SJSA1 (cell line): ENCODE results near the gene PTPRM. TPM values are rescaled to one million over a fixed set of nuclear protein-coding genes. Genes with fewer than 3 reads are reported as not detected.

Source experiments
- DNase-seq, 2 experiments: peaks; one replicate each; pipeline ENCODE4 v3.0.0-alpha.2; 2015 to 2020; ENCODE audit warnings: low spot score in 2 of 2, low read depth in 1 of 2
- H3K27ac ChIP-seq: fragments of 250-450 bp; sonication (Bioruptor Pico); 2 replicates; pipeline ENCODE4 v1.5.1; 2020; ENCODE audit warnings: mild to moderate bottlenecking, moderate library complexity
- H3K27me3 ChIP-seq: fragments of 250-450 bp; sonication (Bioruptor Pico); replicated peaks from 2 replicates; pipeline ENCODE4 v1.5.1; 2020; ENCODE audit warnings: mild to moderate bottlenecking, moderate library complexity
- H3K36me3 ChIP-seq: fragments of 250-450 bp; sonication (Bioruptor Pico); 2 replicates; pipeline ENCODE4 v1.5.1; 2020; ENCODE audit warnings: mild to moderate bottlenecking
- H3K4me1 ChIP-seq: fragments of 250-450 bp; sonication (Bioruptor Pico); replicated peaks from 2 replicates; pipeline ENCODE4 v1.6.1; 2021; ENCODE audit warnings: mild to moderate bottlenecking
- H3K4me3 ChIP-seq: fragments of 250-450 bp; sonication (Bioruptor Pico); 2 replicates; pipeline ENCODE4 v1.5.1; 2020; ENCODE audit warnings: mild to moderate bottlenecking
- H3K9me3 ChIP-seq: fragments of 250-450 bp; sonication (Bioruptor Pico); replicated peaks from 2 replicates; pipeline ENCODE4 v1.5.1; 2020; ENCODE audit warnings: mild to moderate bottlenecking
- total RNA-seq: library from RNA; depleted of rRNA; stranded (reverse); fragments of >200 nt; shearing (Covaris generic); gene quantifications from 2 replicates; pipeline ENCODE4 v1.2.3, GENCODE V29; 2014

The PTPRM gene
- total RNA-seq, 1 experiment from 2014 or later = 68.3 TPM

GRCh38 chr18:8232791-8233190 lies 665.7 kb downstream of the PTPRM start:
- Histone ChIP-seq H3K4me3 (no peak overlapping the region), H3K27ac (no peak overlapping the region), H3K4me1 (no peaks in the 10 kb centered on the region), H3K9me3 (no peaks in the 10 kb centered on the region), H3K27me3 (no peaks in the 10 kb centered on the region), H3K36me3 (no peaks in the 10 kb centered on the region)
- no peak for DNase-seq

DNA sequence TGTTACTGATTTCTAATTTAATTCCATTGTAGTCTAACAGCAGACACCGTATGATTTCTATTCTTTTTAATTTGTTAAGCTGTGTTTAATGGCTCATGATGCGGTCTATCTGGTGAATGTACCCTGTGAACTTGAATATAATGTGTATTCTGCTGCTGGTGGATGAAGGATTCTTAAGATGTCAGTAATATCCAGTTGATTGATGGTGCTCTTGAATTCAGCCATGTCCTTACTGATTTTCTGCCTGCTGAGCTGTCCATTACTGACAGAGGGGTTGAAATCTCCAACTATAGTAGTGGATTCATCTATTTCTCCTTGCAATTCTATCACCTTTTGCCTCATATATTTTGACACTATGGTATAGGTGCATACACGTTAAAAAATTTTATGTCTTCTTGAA lies 668.8 kb downstream of the PTPRM start:
- Histone ChIP-seq H3K36me3 (no peaks in the 10 kb centered on the region), H3K9me3 (no peaks in the 10 kb centered on the region), H3K27ac (no peak overlapping the region), H3K27me3 (no peaks in the 10 kb centered on the region), H3K4me1 (no peaks in the 10 kb centered on the region), H3K4me3 (no peak overlapping the region)
- no peak for DNase-seq

DNA sequence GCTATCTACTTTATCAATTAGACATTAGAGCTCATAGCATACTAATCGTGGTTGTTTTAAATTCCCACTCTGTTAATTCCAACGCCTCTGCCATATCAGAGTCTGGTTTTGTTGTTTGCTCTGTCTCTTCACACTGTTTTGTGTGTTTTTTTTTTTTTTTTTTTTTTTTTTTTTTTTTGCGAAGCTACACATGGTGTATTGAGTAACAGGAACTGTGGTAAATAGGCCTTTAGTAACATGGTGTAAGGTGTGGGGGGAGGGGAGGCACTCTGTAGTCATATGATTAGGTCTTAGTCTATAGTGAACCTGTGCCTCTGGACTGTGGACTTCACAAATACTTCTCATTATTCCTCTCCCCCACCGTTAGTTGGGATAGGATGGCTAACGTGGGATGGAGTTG lies 671.4 kb downstream of the PTPRM start:
- no peaks in the 10 kb centered on the region for H3K27me3 ChIP-seq
- H3K4me1 ChIP-seq = no peaks in the 10 kb centered on the region
- H3K4me3 ChIP-seq = no peak overlapping the region
- no peak overlapping the region for H3K27ac ChIP-seq
- H3K36me3 ChIP-seq = no peaks in the 10 kb centered on the region; the same call in 1 of the 2 replicates
- no peak for DNase-seq
- no peaks in the 10 kb centered on the region for H3K9me3 ChIP-seq

DNA sequence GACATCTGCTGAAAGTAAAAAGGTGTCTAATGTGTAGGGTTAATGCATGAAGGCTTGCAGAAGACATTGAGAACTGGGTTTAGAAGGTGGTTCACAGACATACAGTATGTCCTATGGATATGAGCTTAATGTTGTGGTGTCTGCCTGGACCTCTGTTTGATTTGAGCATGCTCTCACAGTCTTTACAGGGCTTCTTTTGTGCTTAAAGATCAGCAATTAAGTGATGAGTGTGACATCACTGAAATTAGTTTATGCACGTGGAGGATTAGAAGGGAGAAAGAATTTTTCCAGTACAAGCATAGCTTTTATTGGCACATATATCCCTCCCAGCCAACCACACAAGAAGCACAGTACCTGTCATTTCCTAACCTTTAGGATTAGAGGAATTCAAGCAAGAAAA lies 674.6 kb downstream of the PTPRM start:
- Histone ChIP-seq H3K27me3 (no peaks in the 10 kb centered on the region), H3K36me3 (no peaks in the 10 kb centered on the region; the same call in 1 of the 2 replicates), H3K4me3 (no peak overlapping the region), H3K4me1 (no peaks in the 10 kb centered on the region), H3K9me3 (no peaks in the 10 kb centered on the region), H3K27ac (no peak overlapping the region)
- no peak for DNase-seq

DNA sequence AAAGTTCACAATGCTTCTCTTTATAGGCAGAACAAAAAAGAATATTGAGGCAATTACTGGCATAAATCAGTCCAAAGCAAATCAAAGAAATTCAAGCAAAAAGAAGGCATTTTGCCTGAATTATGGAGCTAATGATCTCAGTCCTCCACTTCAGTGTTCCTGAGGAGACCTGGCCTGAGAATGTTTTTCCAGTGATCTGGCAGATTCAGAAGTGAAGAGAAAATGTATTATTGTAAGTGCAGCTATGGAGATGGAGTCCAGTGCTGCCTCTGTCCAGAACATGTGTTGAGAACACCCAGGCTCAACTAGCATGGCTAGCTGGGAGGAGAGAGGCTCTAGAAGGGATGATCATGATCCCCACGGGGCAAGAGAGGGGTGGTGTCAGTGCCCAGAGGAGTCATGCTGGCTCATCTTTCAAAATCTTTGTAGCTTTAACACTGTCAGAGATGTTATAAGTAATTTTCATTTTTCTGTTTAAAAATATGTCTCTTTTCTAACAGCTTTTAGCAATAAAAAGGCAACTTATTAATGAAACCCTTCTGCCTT lies 675.1 kb downstream of the PTPRM start:
- no peaks in the 10 kb centered on the region for H3K27me3 ChIP-seq

GRCh38 chr18:8247700-8248099 lies 680.6 kb downstream of the PTPRM start:
- Histone ChIP-seq H3K4me3 (no peak overlapping the region), H3K4me1 (peaks cover 16% of the 10 kb centered on the region)
- peak in 1 of 2 experiments; percentile 51 for DNase-seq

More for the DNA sequence above, 675.1 kb downstream of the PTPRM start:
- Histone ChIP-seq H3K27ac (no peak overlapping the region), H3K4me1 (peaks cover under 1% of the 10 kb centered on the region), H3K36me3 (no peaks in the 10 kb centered on the region; the same call in 1 of the 2 replicates), H3K9me3 (no peaks in the 10 kb centered on the region), H3K4me3 (no peak overlapping the region)
- no peak for DNase-seq

GRCh38 chr18:8248576-8248975 lies 681.5 kb downstream of the PTPRM start:
- Histone ChIP-seq H3K36me3 (no peaks in the 10 kb centered on the region), H3K27ac (no peak overlapping the region), H3K4me3 (no peak overlapping the region), H3K27me3 (no peaks in the 10 kb centered on the region), H3K4me1 (peaks cover 16% of the 10 kb centered on the region), H3K9me3 (no peaks in the 10 kb centered on the region)
- DNase-seq = no peak

More at GRCh38 chr18:8247700-8248099, 680.6 kb downstream of the PTPRM start:
- no peaks in the 10 kb centered on the region for H3K36me3 ChIP-seq
- H3K9me3 ChIP-seq = no peaks in the 10 kb centered on the region
- no peak overlapping the region for H3K27ac ChIP-seq
- no peaks in the 10 kb centered on the region for H3K27me3 ChIP-seq

GRCh38 chr18:8249811-8250210 lies 682.7 kb downstream of the PTPRM start:
- Histone ChIP-seq H3K9me3 (no peaks in the 10 kb centered on the region), H3K27ac (no peak overlapping the region), H3K27me3 (no peaks in the 10 kb centered on the region), H3K4me3 (no peak overlapping the region), H3K36me3 (no peaks in the 10 kb centered on the region), H3K4me1 (peaks cover 16% of the 10 kb centered on the region)
- no peak for DNase-seq

GRCh38 chr18:8252371-8252770 lies 685.3 kb downstream of the PTPRM start:
- Histone ChIP-seq H3K27ac (no peak overlapping the region), H3K36me3 (no peaks in the 10 kb centered on the region), H3K9me3 (no peaks in the 10 kb centered on the region), H3K27me3 (no peaks in the 10 kb centered on the region), H3K4me3 (no peak overlapping the region), H3K4me1 (peaks cover 14% of the 10 kb centered on the region)
- no peak for DNase-seq

- no peak overlapping the region for H3K27ac ChIP-seq
- H3K9me3 ChIP-seq = no peaks in the 10 kb centered on the region
- peaks cover 9% of the 10 kb centered on the region for H3K4me1 ChIP-seq
- no peak overlapping the region for H3K4me3 ChIP-seq
- H3K36me3 ChIP-seq = no peaks in the 10 kb centered on the region
- H3K27me3 ChIP-seq = no peaks in the 10 kb centered on the region
- DNase-seq = no peak
Observed at GRCh38 chr18:8253944-8254343, 686.8 kb downstream of the PTPRM start.

DNA sequence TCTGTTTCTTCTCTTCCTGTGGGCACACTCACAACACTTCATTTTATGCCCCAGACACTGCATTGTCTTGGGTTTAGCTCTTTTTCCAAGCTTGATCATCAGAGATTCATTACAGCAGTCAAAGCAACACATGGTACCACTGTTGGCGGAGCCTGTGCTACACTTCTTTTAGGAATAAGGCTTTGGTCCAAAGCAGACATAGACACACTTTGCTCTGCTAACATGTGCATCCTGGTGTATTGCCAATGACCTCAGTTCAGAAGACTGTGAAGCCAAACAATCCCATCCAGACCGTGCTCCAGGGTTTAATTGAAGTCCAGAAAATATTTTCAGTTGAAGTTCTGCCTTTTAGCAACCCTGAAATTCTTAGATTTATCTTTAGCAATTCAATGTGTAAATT lies 687.5 kb downstream of the PTPRM start:
- DNase-seq = no peak
- no peaks in the 10 kb centered on the region for H3K9me3 ChIP-seq
- H3K4me1 ChIP-seq = peaks cover 9% of the 10 kb centered on the region

GRCh38 chr18:8257851-8258434 lies 690.8 kb downstream of the PTPRM start:
- peak in 1 of 2 experiments; percentile 28 for DNase-seq
- Histone ChIP-seq H3K36me3 (no peaks in the 10 kb centered on the region), H3K27me3 (no peaks in the 10 kb centered on the region), H3K4me1 (peaks cover 9% of the 10 kb centered on the region), H3K4me3 (no peak overlapping the region), H3K27ac (peak overlapping the region; percentile 41; the same call in 1 of the 2 replicates), H3K9me3 (no peaks in the 10 kb centered on the region)

More for the DNA sequence above, 687.5 kb downstream of the PTPRM start:
- H3K27me3 ChIP-seq = no peaks in the 10 kb centered on the region
- H3K4me3 ChIP-seq = no peak overlapping the region
- no peak overlapping the region for H3K27ac ChIP-seq
- H3K36me3 ChIP-seq = no peaks in the 10 kb centered on the region

GRCh38 chr18:8260319-8260718 lies 693.2 kb downstream of the PTPRM start:
- DNase-seq = no peak
- Histone ChIP-seq H3K4me3 (no peak overlapping the region), H3K36me3 (no peaks in the 10 kb centered on the region), H3K27ac (no peak overlapping the region), H3K4me1 (peaks cover 9% of the 10 kb centered on the region), H3K27me3 (no peaks in the 10 kb centered on the region), H3K9me3 (no peaks in the 10 kb centered on the region)

- Histone ChIP-seq H3K27ac (no peak overlapping the region), H3K4me3 (no peak overlapping the region), H3K27me3 (no peaks in the 10 kb centered on the region), H3K36me3 (no peaks in the 10 kb centered on the region), H3K4me1 (peaks cover 9% of the 10 kb centered on the region), H3K9me3 (no peaks in the 10 kb centered on the region)
- DNase-seq = no peak
Observed at GRCh38 chr18:8260827-8261226, 693.7 kb downstream of the PTPRM start.
